GM19351 (cell line): ENCODE measurements around the gene DTX4.
"Not testable (repeated sequence)": the region's sequence is repeated elsewhere in the genome, so short reads cannot be mapped to it uniquely, and the experiment has no call there.

Source experiments
- ATAC-seq: cut with Tn5 transposase; IDR thresholded peaks from one replicate; pipeline ENCODE4 v1.9.1; 2021; ENCODE audit warnings: mild to moderate bottlenecking, moderate library complexity; ENCODE audit not compliant: unreplicated experiment

Gene DTX4

DNA sequence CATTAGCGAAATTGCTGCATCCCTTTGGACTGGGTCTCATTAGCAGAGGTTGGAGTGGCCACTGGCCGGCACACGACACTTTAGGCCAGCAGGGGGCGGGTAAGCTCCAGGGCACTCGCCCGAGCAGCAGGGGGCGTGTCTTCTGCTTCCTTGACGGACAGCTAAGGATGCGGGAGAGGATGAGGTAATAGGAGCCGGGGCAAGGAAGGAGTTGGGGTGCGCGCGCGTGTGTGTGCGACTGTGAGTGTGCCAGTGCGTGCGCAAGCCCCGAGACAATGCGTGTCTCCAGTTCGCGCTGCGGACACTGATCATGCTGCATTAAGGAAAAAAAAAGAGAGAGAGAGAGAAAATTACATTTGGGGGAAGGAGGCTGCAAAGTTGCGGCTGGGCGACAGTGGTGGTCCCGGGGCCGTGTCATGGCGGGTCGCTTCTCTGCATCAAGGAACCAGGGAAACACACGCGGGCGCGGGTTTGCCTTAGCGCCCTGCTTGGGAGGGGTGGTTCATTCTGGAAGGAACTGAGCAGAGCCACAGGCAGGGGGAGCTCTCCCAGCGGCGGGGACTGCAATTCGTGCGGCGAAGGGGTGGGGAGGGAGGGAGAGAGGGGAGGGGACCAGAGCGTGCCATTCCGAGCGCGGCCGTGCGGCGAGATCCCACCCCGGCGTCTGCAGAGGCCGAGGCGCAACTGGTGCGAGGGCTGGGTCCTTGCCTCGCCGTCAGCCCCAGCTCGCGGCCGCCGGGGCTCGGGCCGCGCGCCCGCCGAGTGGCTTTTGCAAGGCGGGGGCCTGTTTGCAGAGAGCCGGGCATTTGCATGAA lies at the start of gene DTX4:
TSS of gene DTX4 (plus strand) at position 625 of the 815 bp plus-strand sequence. CDS start 464 bp downstream, outside the sequence.
- ATAC-seq: peak; percentile 64

DNA sequence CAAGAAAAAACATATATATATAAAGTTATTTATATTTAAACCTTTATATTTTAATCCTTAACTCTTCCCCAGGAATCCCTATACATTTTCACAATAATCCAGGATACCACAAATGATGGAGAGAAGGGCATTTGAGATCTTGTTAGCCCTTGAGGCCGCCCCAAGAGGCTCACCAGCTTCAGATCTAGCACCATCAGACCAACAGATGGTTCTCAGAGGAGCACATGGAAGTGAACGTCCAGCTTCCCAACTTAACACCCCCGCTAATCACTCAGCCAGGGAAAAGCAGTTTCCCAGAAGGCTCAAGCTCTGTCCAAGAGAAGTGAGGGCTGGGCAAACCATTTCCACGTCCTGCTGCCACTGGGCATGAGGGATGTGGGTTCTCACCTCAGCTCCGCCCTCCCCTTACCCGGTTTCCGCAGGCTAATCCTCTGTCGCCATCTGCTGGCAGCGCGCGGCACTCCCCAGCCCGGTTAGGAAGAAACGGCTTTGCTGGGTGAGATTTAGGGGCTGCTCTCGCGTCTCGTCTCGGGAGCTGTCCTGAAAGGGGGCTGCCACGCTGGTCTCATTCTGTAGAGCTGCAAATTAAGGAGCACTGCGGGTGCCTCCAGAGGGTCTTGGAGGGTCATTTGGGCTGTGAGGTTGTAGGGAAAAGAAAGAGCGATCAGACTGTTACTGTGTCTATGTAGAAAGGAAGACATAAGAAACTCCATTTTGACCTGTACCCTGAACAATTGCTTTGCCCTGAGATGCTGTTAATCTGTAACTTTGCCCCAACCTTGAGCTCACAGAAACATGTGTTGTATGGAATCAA lies 36.1 kb upstream of the DTX4 start:
- ATAC-seq: peak; percentile 97

DNA sequence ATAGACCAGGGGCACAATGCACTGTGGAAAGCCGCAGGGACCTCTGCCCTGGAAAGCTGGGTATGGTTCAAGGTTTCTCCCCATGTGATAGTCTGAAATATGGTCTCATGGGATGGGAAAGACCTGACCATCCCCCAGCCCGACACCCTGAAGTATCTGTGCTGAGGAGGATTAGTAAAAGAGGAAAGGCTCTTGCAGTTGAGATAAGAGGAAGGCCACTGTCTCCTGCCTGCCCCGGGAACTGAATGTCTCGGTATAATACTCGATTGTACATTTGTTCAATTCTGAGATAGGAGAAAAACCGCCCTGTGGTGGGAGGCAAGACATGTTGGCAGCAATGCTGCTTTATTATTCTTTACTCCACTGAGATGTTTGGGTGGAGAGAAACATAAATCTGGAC lies 35.4 kb upstream of the DTX4 start:
- not testable (repeated sequence) for ATAC-seq

DNA sequence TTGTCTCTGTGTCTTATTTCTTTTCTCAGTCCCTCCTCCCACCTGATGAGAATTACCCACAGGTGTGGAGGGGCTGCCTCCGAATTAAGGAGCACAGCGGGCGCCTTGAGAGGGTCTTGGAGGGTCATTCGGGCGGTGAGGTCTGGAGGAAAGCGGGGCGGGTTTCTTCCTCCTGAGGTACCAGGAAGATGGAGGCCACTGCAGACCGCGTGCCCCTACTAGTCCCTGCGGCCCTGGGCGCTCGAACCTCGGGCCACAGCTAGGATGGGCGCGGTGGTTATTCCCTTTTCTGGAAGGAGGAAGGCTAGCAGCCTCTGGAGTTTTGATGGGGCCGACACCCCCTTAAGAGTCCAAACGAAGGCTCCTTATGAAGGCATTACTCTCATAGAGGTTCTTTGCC lies 34.7 kb upstream of the DTX4 start:
- ATAC-seq: no peak

DNA sequence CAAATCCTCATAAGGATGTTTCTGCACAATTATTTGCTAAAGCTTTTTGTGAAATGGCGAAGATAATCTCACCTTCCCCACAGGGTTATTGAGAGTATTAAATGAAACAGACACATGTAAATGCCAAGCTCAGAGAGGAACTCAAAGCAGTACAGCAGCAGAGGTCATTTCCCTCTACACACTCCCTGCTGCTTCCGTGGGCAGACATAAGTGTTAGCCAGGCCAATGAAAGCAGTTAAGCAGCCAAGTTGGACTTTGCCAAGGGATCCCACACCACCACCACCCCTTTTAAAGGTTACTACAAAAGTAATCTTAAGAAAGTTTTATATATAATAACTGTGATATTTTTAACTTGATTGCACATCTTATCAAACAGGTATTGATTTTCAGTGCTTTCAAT lies 33.3 kb upstream of the DTX4 start:
- ATAC-seq: no peak

DNA sequence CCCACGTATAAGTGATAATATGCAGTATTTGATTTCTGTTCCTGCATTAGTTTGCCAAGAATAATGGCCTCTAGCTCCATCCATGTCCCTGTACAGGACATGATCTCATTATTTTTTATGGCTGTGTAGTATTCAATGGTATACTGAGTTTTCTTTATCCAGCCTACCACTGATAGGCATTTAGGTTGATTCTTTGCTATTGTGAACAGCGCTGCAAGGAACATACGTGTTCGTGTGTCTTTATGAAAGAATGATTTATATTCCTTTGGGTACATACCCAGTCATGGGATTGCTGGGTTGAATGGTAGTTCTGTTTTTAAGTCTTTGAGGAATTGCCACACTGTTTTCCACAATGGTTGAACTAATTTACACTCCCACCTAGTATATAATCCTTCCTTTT lies 30.7 kb upstream of the DTX4 start:
- ATAC-seq: no peak

DNA sequence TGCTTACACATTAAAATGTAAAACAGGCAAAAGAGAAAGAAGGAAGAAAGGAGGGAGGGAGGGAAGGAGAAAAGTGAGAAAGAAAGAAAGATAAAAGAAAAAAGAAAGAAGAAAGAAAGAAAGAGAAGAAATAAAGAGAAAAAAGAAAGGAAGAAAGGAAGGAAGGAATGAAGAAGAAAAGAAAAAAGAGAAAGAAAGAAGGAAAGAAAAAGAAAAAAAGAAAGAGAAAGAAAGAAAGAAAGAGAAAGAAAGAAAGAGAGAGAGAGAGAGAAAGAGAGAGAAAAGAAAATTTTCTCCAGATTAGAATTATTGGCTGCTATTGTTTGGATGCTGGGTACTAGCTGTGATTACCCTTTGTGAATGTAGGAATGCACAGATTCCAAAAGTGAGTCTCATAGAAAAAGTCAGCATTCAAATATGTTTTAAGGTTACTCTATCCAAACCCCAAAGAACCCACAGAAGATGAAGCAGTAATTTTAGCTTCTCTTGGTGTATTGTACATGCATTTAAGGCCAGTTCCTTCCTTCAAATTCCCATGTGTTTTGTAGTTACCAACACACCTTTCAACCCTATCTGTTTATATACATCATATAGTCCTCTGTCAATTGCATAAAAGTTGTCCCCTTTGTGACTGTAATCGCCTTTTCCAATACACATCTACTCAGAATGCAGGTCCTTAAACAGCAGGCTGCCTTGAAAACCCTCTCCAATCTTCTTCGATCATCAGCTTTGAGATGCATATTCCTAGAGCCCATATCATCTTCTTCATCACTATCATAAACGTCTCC lies 30.1 kb upstream of the DTX4 start:
- ATAC-seq: peak; percentile 1

DNA sequence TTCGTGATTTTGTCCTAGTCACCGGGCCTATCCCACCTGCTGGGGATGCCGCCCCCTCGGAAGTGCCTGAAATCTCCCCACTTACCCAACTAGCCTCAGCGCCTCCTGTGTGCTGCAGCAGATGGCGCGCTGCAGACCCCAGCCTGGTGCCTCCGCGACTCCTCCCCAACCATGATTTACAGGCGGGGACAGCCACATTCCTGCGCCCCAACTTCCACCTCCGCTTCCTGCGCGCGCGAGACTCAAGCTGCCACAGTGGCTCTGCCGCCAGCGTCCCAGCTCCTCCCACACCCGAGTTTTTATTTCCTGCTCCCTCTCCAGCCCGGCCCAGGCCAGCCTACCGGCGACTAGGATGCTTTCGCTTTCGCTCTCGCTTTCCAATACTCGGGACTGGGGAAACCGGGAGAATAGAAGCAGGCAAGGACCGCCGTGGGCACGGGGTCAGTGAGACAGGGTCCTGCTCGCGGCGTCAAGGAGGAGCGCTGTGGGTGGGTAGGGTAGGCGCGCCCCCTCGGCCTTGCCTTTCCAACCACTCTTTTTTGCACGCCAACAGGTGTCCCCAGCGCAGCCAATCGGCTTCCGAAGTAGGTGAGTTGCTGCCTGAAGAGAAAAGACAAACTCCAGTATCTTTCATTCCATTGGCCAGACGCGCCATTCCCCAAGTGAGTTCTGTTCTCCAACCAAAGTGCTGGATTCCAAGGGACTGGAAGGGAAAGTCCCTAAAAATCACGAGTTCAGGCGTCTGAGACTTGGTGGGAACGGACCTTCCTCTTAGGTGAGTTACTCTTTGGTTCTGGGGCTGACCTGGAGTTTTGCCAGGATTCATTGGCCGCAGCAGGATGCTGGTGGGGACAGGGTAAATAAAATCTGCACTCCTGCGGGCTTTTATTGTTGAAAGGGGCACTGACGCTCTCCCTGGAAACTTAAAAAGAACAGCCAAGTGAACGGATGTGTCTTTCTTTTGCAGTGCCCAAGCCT lies 29.1 kb upstream of the DTX4 start, which contains the start of gene FAM111A:
TSS of gene FAM111A (plus strand) at position 327 of the 978 bp plus-strand sequence. CDS start 6,017 bp downstream, outside the sequence.
- peak; percentile 60 for ATAC-seq

DNA sequence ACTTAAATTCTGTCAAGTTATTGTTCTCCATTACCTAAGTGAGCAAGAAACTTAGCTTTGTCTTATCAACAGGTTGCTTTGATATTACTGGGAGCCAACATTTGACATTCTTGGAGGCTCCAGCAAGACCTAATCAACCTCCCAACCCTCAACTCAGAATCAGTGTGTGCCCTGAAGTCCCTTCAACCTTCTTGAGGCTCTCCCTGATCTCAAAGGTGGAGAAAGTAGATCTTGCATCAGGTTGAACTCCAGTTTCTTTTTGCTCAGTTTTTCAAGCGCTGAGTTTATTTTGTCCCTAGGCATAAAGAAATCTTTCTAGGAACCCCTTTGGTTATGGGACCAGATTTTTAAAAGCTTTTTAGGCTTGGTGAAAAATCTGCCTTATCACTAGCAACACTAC lies 27.8 kb upstream of the DTX4 start:
- ATAC-seq: no peak

DNA sequence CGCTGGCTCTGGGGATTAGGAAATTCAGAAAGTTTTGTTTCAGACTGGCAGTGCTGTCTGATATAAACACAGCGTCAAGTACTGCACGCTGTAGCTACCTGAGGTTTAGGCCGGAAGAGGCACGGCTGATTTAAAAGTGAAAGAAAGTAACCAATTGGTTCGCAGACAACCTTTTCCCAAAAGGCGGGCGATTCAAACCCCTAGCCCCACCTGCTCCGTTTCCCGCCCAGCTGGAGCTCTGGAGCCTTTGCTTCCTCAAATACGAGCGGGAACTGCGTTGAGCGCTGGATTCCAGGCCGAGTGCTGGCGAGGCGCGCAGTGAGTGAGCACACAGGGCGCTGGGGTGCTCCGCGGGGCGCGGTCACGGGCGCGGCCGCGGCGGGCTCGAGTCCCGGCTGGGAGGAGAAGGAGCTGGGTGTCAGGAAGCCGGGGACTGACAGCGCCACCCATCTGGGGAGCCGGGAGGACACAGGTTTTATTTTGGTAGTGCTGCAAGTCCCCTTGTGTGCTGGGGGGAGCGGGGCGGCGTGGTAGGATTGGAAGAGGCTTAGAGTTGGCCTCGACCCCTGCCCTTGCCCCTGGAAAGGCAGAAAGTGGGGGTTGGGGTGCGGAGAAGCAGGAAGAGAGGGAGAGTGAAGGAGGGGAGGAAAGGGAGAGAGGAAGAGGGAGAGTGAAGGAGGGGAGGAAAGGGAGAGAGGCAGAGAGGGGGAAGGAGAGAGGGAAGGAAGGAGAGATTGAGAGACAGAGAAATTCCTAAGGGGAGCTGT lies 27.2 kb upstream of the DTX4 start:
- peak; percentile 59 for ATAC-seq

DNA sequence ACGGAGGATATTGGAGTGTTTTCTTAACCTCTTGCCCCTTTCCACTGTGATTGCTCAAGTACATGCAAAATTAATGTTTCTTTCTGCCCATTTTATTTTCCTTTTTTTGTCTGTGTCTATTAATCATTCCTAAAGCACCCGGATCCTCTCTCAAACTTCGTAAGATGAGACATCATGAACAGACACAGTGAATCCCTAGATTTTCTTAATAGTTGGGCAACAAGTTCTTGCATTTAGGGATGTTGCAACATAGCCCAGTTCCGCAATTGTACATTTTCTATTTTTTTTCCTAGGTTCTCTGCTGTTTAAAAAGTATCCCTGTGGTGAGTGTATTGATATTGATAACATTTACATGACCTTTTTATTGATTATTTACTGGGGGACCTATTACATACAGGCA lies 26.4 kb upstream of the DTX4 start:
- ATAC-seq: no peak

DNA sequence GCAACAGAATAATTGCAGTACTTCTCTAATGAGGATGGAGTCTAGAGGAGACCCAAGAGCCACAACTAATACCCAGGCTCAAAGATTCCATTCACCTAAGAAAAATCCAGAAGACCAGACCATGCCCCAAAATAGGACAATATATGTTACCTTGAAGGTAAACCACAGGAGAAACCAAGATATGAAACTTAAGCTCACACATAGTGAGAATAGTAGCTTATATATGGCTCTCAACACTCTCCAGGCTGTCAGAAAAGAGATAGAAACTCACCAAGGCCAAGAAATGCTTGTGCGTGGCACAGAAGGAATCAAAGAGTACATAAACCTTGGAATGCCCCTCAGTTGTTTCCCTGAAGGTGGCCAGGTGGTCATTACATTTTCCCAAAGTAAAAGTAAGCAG lies 20.2 kb upstream of the DTX4 start:
- peak; percentile 66 for ATAC-seq

DNA sequence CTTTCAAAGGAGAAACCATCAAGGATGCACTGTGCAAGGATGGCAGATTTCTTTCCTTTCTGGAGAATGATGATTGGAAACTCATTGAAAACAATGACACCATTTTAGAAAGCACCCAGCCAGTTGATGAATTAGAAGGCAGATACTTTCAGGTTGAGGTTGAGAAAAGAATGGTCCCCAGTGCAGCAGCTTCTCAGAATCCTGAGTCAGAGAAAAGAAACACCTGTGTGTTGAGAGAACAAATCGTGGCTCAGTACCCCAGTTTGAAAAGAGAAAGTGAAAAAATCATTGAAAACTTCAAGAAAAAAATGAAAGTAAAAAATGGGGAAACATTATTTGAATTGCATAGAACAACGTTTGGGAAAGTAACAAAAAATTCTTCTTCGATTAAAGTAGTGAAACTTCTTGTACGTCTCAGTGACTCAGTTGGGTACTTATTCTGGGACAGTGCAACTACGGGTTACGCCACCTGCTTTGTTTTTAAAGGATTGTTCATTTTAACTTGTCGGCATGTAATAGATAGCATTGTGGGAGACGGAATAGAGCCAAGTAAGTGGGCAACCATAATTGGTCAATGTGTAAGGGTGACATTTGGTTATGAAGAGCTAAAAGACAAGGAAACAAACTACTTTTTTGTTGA lies 19.5 kb upstream of the DTX4 start:
- ATAC-seq: peak; percentile 84

DNA sequence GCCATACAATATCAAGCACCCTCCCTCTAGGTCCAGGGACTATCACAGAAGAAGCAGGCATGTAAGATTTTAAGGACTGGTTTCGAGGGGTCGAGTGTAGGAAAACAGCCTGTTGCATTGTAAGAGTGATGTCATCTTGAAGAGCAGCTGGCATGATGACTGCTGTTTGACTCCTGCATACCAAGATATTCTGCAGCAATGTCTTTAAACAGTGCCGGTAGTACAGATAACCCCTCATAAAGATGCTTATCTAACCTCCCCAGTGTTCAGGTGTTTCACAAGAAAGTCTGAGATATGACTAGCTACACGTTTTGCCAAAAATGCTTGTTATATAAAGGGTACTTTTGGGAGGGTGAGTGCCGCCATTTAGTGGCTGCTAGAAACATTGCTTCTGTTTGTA lies 17.3 kb upstream of the DTX4 start:
- no peak for ATAC-seq

DNA sequence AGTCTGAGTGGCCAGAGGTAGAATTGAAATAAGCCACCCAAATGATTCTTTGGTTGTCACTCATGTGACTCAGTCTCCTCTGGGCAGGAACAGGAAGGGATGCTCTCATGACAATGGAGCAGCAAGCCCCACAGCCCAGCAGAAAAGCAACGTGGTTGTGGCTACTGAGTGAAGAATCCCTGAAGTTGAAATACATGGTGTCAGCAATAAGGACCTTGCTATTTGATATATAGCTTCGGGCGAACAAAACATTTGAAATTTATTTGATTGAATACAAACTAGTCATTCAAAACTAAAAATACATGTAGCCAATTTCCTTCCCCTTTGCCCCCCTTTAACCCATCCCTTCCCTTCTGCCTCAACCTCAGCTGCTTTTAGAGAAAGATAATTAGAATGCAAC lies 14.5 kb upstream of the DTX4 start:
- no peak for ATAC-seq

DNA sequence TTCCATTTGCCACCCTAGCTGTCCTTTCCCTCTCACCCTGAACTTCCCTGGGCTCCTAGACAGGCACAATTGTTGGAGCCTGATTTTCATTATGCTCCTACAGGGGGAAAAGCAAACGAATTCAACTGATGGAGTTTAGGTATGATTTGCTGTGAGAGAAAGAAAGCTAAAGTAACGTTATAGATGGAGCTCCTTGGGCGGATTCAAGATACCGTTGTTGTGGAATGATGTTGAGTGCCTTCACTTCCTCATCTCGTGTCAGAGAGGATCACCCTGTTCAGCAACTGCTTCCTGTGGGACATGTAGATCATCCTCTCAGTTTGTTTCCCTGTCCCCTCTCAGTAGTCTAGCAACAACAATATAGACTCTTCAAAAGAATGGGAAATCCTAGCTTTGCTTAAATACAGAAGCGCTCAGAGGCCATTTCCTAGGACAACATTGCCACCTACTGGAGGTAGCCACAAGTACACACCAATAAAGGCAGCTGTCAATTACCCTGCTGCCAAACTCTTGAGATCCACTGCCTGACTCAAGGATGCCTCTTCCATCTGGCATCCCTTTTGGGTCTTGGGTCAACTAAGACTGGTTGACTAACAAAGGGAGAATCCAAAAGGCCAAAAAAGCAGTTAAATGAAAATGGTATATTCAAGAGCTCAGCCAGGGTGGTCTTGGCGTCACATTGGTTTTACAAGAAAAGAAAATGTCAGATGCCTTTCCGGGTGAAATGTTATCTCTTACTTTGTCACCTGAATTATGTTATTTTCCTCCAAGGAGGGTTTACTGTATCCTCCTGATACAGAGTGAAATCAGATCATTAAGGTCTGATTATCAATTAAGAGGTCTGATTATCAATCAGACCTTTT lies 13.5 kb upstream of the DTX4 start:
- peak; percentile 91 for ATAC-seq

DNA sequence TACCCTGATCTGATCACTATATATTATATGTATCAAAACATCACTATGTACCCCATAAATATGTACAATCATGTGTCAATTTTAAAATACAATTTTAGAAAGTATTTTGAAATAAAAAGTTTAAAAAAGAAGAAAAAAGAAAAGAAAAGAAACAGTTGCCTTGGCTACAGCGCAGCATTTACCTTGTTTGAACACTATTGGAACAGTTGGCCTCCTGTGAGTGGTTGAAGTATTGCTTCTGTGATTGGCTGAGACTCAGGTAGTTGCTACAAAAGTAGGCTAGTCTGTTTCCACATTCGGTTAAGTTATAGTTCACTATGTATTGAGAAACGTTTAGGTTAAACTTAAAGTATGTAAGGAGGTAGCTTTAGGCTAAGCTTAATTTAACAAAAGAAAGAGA lies 7.9 kb upstream of the DTX4 start:
- no peak for ATAC-seq
